ENCODE data around the gene TMEM117.

DNA sequence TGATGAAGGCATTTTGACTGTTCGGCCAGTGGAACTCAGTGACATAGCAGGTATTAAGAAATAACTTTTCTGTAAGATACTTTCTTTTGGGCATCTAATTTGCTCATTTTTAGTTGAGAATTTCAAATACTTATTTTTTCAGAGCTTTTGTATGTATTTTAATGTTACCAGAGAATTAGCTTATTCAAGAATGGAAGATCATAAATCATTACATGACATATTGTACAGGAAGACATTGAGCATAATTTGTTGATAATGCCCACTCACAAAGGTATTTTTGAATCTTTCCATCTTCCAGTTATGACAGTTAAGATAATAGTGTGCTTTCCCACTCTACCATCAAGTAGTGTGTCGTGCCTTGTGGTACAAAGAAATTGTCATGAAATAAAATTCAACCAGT is 36.5 kb downstream of the TMEM117 start:
- TF ChIP-seq ISL1 (CRISPR knock-in tag; IDR thresholded peaks at IDR 0.05) (no peak), ZFP30 (CRISPR knock-in tag; IDR thresholded peaks at IDR 0.05) (no peak), TOX (CRISPR knock-in tag; IDR thresholded peaks at IDR 0.05; ENCODE audit: borderline replicate concordance) (no peak), ESRRG (CRISPR knock-in tag; IDR thresholded peaks at IDR 0.05) (no peak), SNAI2 (CRISPR knock-in tag; IDR thresholded peaks at IDR 0.05) (no peak), ARNTL (CRISPR knock-in tag; IDR thresholded peaks at IDR 0.05; ENCODE audit: borderline replicate concordance, low read depth) (no peak), GLIS3 (CRISPR knock-in tag; IDR thresholded peaks at IDR 0.05) (no peak), OSR1 (CRISPR knock-in tag; IDR thresholded peaks at IDR 0.05) (no peak), ZNF565 (CRISPR knock-in tag; conservative IDR thresholded peaks at IDR 0.05; ENCODE audit: low read depth) (no peak), ZFP3 (CRISPR knock-in tag; IDR thresholded peaks at IDR 0.05) (no peak)
- TF ChIP-seq, protein P1, sequence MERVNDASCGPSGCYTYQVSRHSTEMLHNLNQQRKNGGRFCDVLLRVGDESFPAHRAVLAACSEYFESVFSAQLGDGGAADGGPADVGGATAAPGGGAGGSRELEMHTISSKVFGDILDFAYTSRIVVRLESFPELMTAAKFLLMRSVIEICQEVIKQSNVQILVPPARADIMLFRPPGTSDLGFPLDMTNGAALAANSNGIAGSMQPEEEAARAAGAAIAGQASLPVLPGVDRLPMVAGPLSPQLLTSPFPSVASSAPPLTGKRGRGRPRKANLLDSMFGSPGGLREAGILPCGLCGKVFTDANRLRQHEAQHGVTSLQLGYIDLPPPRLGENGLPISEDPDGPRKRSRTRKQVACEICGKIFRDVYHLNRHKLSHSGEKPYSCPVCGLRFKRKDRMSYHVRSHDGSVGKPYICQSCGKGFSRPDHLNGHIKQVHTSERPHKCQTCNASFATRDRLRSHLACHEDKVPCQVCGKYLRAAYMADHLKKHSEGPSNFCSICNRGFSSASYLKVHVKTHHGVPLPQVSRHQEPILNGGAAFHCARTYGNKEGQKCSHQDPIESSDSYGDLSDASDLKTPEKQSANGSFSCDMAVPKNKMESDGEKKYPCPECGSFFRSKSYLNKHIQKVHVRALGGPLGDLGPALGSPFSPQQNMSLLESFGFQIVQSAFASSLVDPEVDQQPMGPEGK (CRISPR knock-in tag; IDR thresholded peaks at IDR 0.05; ENCODE audit: borderline replicate concordance): no peak
- TF ChIP-seq, protein P2, sequence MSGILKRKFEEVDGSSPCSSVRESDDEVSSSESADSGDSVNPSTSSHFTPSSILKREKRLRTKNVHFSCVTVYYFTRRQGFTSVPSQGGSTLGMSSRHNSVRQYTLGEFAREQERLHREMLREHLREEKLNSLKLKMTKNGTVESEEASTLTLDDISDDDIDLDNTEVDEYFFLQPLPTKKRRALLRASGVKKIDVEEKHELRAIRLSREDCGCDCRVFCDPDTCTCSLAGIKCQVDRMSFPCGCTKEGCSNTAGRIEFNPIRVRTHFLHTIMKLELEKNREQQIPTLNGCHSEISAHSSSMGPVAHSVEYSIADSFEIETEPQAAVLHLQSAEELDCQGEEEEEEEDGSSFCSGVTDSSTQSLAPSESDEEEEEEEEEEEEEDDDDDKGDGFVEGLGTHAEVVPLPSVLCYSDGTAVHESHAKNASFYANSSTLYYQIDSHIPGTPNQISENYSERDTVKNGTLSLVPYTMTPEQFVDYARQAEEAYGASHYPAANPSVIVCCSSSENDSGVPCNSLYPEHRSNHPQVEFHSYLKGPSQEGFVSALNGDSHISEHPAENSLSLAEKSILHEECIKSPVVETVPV (CRISPR knock-in tag; IDR thresholded peaks at IDR 0.05): no peak
- TF ChIP-seq, protein P3, sequence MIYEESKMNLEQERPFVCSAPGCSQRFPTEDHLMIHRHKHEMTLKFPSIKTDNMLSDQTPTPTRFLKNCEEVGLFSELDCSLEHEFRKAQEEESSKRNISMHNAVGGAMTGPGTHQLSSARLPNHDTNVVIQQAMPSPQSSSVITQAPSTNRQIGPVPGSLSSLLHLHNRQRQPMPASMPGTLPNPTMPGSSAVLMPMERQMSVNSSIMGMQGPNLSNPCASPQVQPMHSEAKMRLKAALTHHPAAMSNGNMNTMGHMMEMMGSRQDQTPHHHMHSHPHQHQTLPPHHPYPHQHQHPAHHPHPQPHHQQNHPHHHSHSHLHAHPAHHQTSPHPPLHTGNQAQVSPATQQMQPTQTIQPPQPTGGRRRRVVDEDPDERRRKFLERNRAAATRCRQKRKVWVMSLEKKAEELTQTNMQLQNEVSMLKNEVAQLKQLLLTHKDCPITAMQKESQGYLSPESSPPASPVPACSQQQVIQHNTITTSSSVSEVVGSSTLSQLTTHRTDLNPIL (CRISPR knock-in tag; IDR thresholded peaks at IDR 0.05; ENCODE audit: low read depth): no peak
- TF ChIP-seq, protein P4, sequence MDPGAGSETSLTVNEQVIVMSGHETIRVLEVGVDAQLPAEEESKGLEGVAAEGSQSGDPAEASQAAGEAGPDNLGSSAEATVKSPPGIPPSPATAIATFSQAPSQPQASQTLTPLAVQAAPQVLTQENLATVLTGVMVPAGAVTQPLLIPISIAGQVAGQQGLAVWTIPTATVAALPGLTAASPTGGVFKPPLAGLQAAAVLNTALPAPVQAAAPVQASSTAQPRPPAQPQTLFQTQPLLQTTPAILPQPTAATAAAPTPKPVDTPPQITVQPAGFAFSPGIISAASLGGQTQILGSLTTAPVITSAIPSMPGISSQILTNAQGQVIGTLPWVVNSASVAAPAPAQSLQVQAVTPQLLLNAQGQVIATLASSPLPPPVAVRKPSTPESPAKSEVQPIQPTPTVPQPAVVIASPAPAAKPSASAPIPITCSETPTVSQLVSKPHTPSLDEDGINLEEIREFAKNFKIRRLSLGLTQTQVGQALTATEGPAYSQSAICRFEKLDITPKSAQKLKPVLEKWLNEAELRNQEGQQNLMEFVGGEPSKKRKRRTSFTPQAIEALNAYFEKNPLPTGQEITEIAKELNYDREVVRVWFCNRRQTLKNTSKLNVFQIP (CRISPR knock-in tag; IDR thresholded peaks at IDR 0.05; ENCODE audit: borderline replicate concordance, low read depth): no peak

Measured in SK-N-SH treated with all-trans-retinoic acid at 6 μM for 48 hours (cell line).